Measurements from ENCODE around the gene BTG3. TPM values are rescaled to one million over a fixed set of nuclear protein-coding genes. Genes with fewer than 3 reads are reported as not detected.

Gene BTG3
- total RNA-seq, 1 donor from 2014 or later = 19.4 TPM

GRCh38 chr21:17597680-17598079 is 15.0 kb downstream of the BTG3 start:
- no peak for DNase-seq (ENCODE audit: low spot score in 2 of 2)
- TF ChIP-seq CTCF (IDR thresholded peaks at IDR 0.05) = no peak
- Histone ChIP-seq H3K4me3 (no peak overlapping the region), H3K27me3 (no peaks in the 10 kb centered on the region), H3K9me3 (no peaks in the 10 kb centered on the region), H3K4me1 (no peaks in the 10 kb centered on the region), H3K36me3 (peaks cover 26 to 78% of the 10 kb centered on the region in 2 donors), H3K27ac (no peak overlapping the region)
- intact Hi-C loops (cut with DNase I) = no loop called here

GRCh38 chr21:17590430-17590829 is 22.3 kb downstream of the BTG3 start:
- Histone ChIP-seq H3K36me3 (peaks cover 11 to 25% of the 10 kb centered on the region in 2 donors), H3K27ac (no peak overlapping the region), H3K27me3 (no peaks in the 10 kb centered on the region), H3K4me3 (no peak overlapping the region), H3K4me1 (no peaks in the 10 kb centered on the region), H3K9me3 (no peaks in the 10 kb centered on the region)
- intact Hi-C loops (cut with DNase I) = no loop called here
- DNase-seq (ENCODE audit: low spot score in 2 of 2) = no peak
- no peak for TF ChIP-seq CTCF (IDR thresholded peaks at IDR 0.05)

DNA sequence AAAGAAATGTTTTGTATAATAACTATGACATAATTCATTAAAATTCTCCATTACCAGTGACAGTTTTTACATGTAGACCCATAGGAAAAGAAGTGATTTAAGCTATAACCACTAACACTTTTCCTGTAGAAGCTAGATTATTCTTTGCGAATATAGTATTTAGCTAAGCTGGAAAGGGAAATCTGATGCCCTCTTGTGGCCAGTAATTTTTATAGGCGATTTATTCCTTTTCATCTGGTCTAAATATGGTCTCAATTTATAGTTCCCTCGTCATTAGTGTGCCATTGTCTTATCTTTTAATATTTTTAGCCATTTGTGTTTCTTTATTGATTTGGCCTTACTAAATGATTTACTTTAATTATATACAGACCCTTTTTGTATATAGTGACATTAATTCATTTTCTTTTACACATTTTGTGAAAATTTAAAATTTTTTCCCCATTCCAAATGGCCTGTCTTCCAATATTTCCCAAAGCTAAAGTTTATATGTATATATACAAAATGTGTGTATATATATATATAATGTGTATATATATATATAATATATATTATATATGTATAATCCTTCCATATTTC is 26.7 kb downstream of the BTG3 start:
- no peak for DNase-seq (ENCODE audit: low spot score in 2 of 2)
- Histone ChIP-seq H3K4me3 (no peak overlapping the region), H3K36me3 (no peaks in the 10 kb centered on the region), H3K27ac (no peak overlapping the region), H3K4me1 (no peaks in the 10 kb centered on the region), H3K27me3 (no peaks in the 10 kb centered on the region), H3K9me3 (no peaks in the 10 kb centered on the region)
- intact Hi-C loops (cut with DNase I) = loop anchor here (1.0 kb wide), 1 partner anchor 199 kb away; no protein-coding TSS in a partner anchor
- TF ChIP-seq CTCF (IDR thresholded peaks at IDR 0.05) = peak in 2 of 3 experiments; percentile 48 to 54

- H3K27me3 ChIP-seq = no peaks in the 10 kb centered on the region
- no peak overlapping the region for H3K27ac ChIP-seq
- no peaks in the 10 kb centered on the region for H3K36me3 ChIP-seq
- H3K4me3 ChIP-seq = no peak overlapping the region
- no peaks in the 10 kb centered on the region for H3K4me1 ChIP-seq
- no peaks in the 10 kb centered on the region for H3K9me3 ChIP-seq
- DNase-seq (ENCODE audit: low spot score in 2 of 2) = no peak
- TF ChIP-seq CTCF (IDR thresholded peaks at IDR 0.05) = no peak
- intact Hi-C loops (cut with DNase I) = no loop called here
Observed at GRCh38 chr21:17583898-17584297, 28.8 kb downstream of the BTG3 start.

GRCh38 chr21:17580319-17580718 is 32.4 kb downstream of the BTG3 start:
- DNase-seq (ENCODE audit: low spot score in 2 of 2) = no peak
- TF ChIP-seq CTCF (IDR thresholded peaks at IDR 0.05) = no peak
- H3K27me3 ChIP-seq = no peaks in the 10 kb centered on the region
- no peaks in the 10 kb centered on the region for H3K4me1 ChIP-seq
- no peak overlapping the region for H3K27ac ChIP-seq
- H3K36me3 ChIP-seq = no peaks in the 10 kb centered on the region
- intact Hi-C loops (cut with DNase I) = no loop called here
- H3K4me3 ChIP-seq = no peak overlapping the region
- H3K9me3 ChIP-seq = no peaks in the 10 kb centered on the region

DNA sequence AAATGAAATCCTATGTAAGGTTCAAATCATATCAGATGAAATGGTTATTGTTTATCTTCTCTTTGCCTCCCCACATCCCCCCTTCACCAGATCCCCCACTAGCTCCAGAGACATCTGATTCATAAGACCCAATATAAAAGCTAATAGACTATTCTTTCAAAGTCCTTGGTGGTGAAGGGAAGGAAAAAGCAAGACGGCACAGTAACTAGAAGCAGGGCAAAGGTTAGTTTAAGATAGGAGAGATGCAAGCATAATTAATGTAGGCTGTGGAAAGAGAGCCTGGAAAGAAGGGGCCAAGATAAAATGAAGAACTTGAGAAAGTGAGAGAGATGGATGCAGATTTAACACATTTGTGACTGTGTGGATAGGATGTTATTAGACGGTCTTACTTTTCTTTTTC is 33.8 kb downstream of the BTG3 start:
- no peak overlapping the region for H3K27ac ChIP-seq
- no peaks in the 10 kb centered on the region for H3K36me3 ChIP-seq
- no peak overlapping the region for H3K4me3 ChIP-seq
- TF ChIP-seq CTCF (IDR thresholded peaks at IDR 0.05) = no peak
- no peak for DNase-seq (ENCODE audit: low spot score in 2 of 2)
- intact Hi-C loops (cut with DNase I) = no loop called here
- no peaks in the 10 kb centered on the region for H3K27me3 ChIP-seq
- no peaks in the 10 kb centered on the region for H3K4me1 ChIP-seq
- H3K9me3 ChIP-seq = no peaks in the 10 kb centered on the region

Measured in ascending aorta (tissue), 2 donors.